ENCODE measurements around the gene EIF1. TPM values are rescaled to one million over a fixed set of nuclear protein-coding genes. Genes with fewer than 3 reads are reported as not detected.
A peak's percentile ranks its signal among the peaks of the same experiment; 100 is the strongest.

Gene EIF1
- total and polyA plus RNA-seq, 2 donors from 2014 or later = 842 to 1,166 TPM

- FAIRE-seq (no peak), DNase-seq (peak in 1 of 5 donors; percentile 70)
- TF ChIP-seq CTCF (IDR thresholded peaks at IDR 0.05; ENCODE audit: borderline replicate concordance, extremely low read depth, insufficient read depth) = no peak
- Histone ChIP-seq H3K4me3 (ENCODE audit: low read length in 3 of 3) (no peak overlapping the region), H3K9me3 (ENCODE audit: control insufficient read depth in 2 of 3, insufficient read depth in 1 of 3, low read length in 3 of 3) (peaks cover 0 to 2% (median 0%) of the 10 kb centered on the region in 3 donors), H3K36me3 (ENCODE audit: control insufficient read depth in 2 of 3, insufficient read depth in 3 of 3, low read length in 3 of 3) (no peaks in the 10 kb centered on the region), H3K9ac (ENCODE audit: low read length in 3 of 3) (no peak overlapping the region), H3K27me3 (ENCODE audit: control insufficient read depth, insufficient read depth, low read length) (no peaks in the 10 kb centered on the region), H3K4me1 (ENCODE audit: control insufficient read depth in 2 of 3, insufficient read depth in 2 of 3, low read depth in 1 of 3, low read length in 3 of 3) (peaks cover 6 to 60% (median 30%) of the 10 kb centered on the region in 3 donors), H3K27ac (ENCODE audit: low read depth in 2 of 2, low read length in 2 of 2) (peak overlapping the region; percentile 22 to 94)
- intact Hi-C loops (cut with DNase I) = no loop called here
Measured at GRCh38 chr17:41652461-41652970, 36.2 kb upstream of the EIF1 start.

GRCh38 chr17:41653421-41653820 is 35.3 kb upstream of the EIF1 start:
- Histone ChIP-seq H3K9me3 (ENCODE audit: control insufficient read depth in 2 of 3, insufficient read depth in 1 of 3, low read length in 3 of 3) (peaks cover 0 to 2% (median 0%) of the 10 kb centered on the region in 3 donors), H3K4me1 (ENCODE audit: control insufficient read depth in 2 of 3, insufficient read depth in 2 of 3, low read depth in 1 of 3, low read length in 3 of 3) (peaks cover 6 to 58% (median 35%) of the 10 kb centered on the region in 3 donors), H3K27ac (ENCODE audit: low read depth in 2 of 2, low read length in 2 of 2) (peak overlapping the region; percentile 94), H3K4me3 (ENCODE audit: low read length in 3 of 3) (no peak overlapping the region), H3K27me3 (ENCODE audit: control insufficient read depth, insufficient read depth, low read length) (no peaks in the 10 kb centered on the region), H3K36me3 (ENCODE audit: control insufficient read depth in 2 of 3, insufficient read depth in 3 of 3, low read length in 3 of 3) (no peaks in the 10 kb centered on the region), H3K9ac (ENCODE audit: low read length in 3 of 3) (peak overlapping the region in 1 of 3 donors; percentile 58)
- DNase-seq (no peak), FAIRE-seq (no peak)
- no peak for TF ChIP-seq CTCF (IDR thresholded peaks at IDR 0.05; ENCODE audit: borderline replicate concordance, extremely low read depth, insufficient read depth)
- intact Hi-C loops (cut with DNase I) = no loop called here

- intact Hi-C loops (cut with DNase I) = no loop called here
- H3K27me3 ChIP-seq (ENCODE audit: control insufficient read depth, insufficient read depth, low read length) = no peaks in the 10 kb centered on the region
- H3K9me3 ChIP-seq (ENCODE audit: control insufficient read depth in 2 of 3, insufficient read depth in 1 of 3, low read length in 3 of 3) = peaks cover 0 to 2% (median 0%) of the 10 kb centered on the region in 3 donors
- FAIRE-seq (no peak), DNase-seq (peak; percentile 67 to 96 (median 77))
- no peak overlapping the region for H3K4me3 ChIP-seq (ENCODE audit: low read length in 3 of 3)
- no peaks in the 10 kb centered on the region for H3K36me3 ChIP-seq (ENCODE audit: control insufficient read depth in 2 of 3, insufficient read depth in 3 of 3, low read length in 3 of 3)
- H3K27ac ChIP-seq (ENCODE audit: low read depth in 2 of 2, low read length in 2 of 2) = peak overlapping the region; percentile 94
- peak overlapping the region in 1 of 3 donors; percentile 58 for H3K9ac ChIP-seq (ENCODE audit: low read length in 3 of 3)
- no peak for TF ChIP-seq CTCF (IDR thresholded peaks at IDR 0.05; ENCODE audit: borderline replicate concordance, extremely low read depth, insufficient read depth)
- H3K4me1 ChIP-seq (ENCODE audit: control insufficient read depth in 2 of 3, insufficient read depth in 2 of 3, low read depth in 1 of 3, low read length in 3 of 3) = peaks cover 6 to 61% (median 40%) of the 10 kb centered on the region in 3 donors
Measured at GRCh38 chr17:41653892-41654677, 34.6 kb upstream of the EIF1 start.
